ENCODE measurements around the gene SLC38A1. TPM values are rescaled to one million over a fixed set of nuclear protein-coding genes. Genes with fewer than 3 reads are reported as not detected.

The SLC38A1 gene
- total RNA-seq, 2 donors from 2014 or later, result 142 to 169 TPM

DNA sequence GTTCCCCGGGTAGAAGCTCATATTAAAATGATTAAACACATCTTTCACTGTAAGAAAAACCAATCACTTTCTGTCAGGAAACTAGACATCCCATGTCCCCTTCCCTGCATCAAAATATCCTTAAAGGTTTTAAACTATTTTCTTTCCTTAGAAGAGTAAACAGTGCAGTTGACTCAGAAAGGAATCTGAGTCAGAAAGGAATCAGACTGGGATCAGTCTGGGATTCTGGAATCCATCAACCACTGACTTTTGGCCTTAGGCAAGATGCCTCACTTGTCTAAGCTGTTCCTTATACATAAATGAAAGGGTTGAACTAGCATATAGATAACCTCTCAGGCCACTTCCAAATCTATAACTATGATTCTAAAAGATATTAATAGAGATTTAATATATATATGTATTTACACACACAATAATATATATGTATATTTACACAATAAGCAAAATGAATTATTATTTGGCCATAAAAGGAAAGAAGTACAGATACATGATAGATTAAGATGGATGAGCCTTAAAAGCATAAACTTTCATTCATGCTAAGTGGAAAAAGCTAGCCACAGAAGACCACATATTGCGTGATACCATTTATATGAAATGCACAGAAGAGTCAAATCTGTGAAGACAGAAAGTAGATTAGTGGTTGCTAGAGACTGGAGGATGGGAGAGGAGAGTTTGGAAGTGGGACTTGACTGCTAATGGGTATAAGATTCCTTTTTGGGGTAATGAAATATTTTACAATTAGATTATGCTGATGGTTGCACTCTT is 114.4 kb downstream of the SLC38A1 start:
- Mint-ChIP-seq H3K4me1 (ENCODE audit: low read depth in 2 of 2) (no peaks in the 10 kb centered on the region), H3K36me3 (peaks cover 6% of the 10 kb centered on the region), H3K4me3 (no peak overlapping the region), H3K27ac (no peak overlapping the region), H3K27me3 (peaks cover 8 to 12% of the 10 kb centered on the region in 2 donors), H3K9me3 (peaks cover 4% of the 10 kb centered on the region)
- DNase-seq (ENCODE audit: low spot score), result no peak
- no peak for ATAC-seq

DNA sequence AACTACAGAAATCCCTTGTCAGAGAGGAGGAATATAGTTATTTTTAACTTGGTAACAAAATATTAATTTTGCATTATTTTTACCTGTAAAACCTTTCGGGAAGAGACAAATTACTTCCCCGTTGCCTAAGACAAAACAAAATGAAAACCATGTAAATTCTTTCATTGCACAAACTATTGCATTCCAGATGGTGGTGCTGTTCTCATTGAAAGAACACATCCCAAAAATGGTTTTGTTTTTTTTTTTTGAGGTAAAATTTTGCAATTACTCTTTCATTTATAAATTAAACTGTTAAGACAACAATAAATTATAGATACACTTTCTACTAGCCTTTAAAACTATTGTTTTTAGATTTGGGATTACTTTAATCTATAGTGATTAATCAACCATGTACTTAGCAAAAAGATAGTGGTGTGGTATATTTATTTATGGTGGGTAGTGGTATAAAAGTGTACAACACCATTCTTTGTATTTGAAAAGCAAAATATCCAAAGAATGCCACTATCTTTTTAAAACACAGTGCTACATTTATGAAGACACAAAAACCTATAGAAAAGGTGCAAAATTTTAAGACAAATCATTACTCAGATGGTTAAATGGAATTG is 115.5 kb downstream of the SLC38A1 start:
- H3K4me3 Mint-ChIP-seq, result no peak overlapping the region
- no peak overlapping the region for H3K27ac Mint-ChIP-seq
- ATAC-seq (no peak), DNase-seq (ENCODE audit: low spot score) (no peak)
- peaks cover 14 to 18% of the 10 kb centered on the region in 2 donors for H3K27me3 Mint-ChIP-seq
- H3K36me3 Mint-ChIP-seq, result peaks cover 6% of the 10 kb centered on the region
- peaks cover 5 to 9% of the 10 kb centered on the region in 2 donors for H3K4me1 Mint-ChIP-seq (ENCODE audit: low read depth in 2 of 2)
- peaks cover 4% of the 10 kb centered on the region for H3K9me3 Mint-ChIP-seq

DNA sequence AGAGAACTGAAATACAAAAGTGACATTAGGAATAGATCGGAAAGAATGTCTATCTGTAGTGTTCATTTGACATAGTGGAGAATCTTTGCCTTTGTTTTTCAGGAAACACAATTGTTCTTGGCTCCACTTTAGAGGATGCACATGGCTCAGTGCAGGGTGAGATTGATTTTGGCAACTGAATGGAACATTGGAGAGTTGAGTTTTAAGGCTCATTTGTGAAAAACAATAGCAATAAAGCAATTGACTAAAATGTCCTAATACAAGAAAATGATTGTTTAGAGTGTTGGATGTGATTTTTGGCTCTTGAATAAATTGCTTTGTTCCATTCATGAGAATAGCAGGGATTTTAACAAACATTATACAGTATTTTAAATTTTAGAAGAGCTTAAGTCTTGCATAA is 116.4 kb downstream of the SLC38A1 start:
- no peak for ATAC-seq
- DNase-seq (ENCODE audit: low spot score), result no peak
- H3K4me3 Mint-ChIP-seq, result no peak overlapping the region
- peaks cover 6% of the 10 kb centered on the region for H3K36me3 Mint-ChIP-seq
- peaks cover 20 to 23% of the 10 kb centered on the region in 2 donors for H3K27me3 Mint-ChIP-seq
- H3K9me3 Mint-ChIP-seq, result peaks cover 4% of the 10 kb centered on the region
- H3K27ac Mint-ChIP-seq, result no peak overlapping the region
- H3K4me1 Mint-ChIP-seq (ENCODE audit: low read depth in 2 of 2), result peaks cover 5 to 11% of the 10 kb centered on the region in 2 donors

- DNase-seq (ENCODE audit: low spot score) (no peak), ATAC-seq (no peak)
- Mint-ChIP-seq H3K36me3 (no peaks in the 10 kb centered on the region), H3K27ac (no peak overlapping the region), H3K4me3 (no peak overlapping the region), H3K9me3 (no peaks in the 10 kb centered on the region), H3K27me3 (peaks cover 23% of the 10 kb centered on the region in 2 donors), H3K4me1 (ENCODE audit: low read depth in 2 of 2) (peaks cover 5 to 11% of the 10 kb centered on the region in 2 donors)
These were observed 118.1 kb downstream of the SLC38A1 start for GRCh38 chr12:46150735-46151134.

DNA sequence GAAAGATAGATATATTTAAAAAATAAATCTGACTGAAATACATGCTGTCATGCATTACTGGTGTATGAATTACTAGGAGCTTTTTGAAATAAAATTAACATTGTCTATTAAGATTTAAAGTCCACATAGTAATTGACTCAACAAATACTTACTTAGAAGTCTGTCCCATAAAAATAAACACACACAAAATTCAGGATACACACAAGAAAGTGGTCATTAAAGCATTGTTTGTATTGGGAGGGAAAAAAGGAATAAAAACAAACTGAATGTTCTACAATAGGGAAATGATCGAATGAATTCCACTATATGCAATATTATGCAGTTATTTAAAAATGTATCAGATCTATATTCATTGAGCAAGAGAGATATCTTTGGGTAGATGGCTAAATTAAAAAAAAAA is 118.9 kb downstream of the SLC38A1 start:
- no peak for ATAC-seq

DNA sequence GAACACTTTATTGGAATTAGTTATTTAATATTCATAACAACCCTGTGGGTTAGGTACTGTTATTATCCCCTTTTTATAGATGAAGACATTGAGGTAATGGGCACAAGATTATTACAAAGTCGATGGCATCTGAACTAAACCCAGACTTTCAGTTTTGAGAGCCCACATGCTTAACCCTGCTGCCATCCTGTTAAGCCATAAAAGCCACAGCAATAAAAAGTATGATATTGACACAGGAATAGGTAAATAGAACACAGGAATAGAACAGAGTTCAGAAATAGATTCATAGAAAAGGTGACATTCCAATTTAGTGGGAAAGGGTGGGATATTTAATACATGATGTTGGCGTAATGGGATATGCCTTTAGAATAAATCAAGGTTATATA is 119.8 kb downstream of the SLC38A1 start:
- H3K36me3 Mint-ChIP-seq, result no peaks in the 10 kb centered on the region
- ATAC-seq (no peak), DNase-seq (ENCODE audit: low spot score) (no peak)
- peak overlapping the region in 1 of 2 donors; percentile 14 for H3K27ac Mint-ChIP-seq
- peaks cover 23 to 25% of the 10 kb centered on the region in 2 donors for H3K27me3 Mint-ChIP-seq
- H3K4me1 Mint-ChIP-seq (ENCODE audit: low read depth in 2 of 2), result peaks cover 5 to 11% of the 10 kb centered on the region in 2 donors
- H3K4me3 Mint-ChIP-seq, result no peak overlapping the region
- H3K9me3 Mint-ChIP-seq, result no peaks in the 10 kb centered on the region

More for the DNA sequence above, 118.9 kb downstream of the SLC38A1 start:
- Mint-ChIP-seq H3K27ac (no peak overlapping the region), H3K36me3 (no peaks in the 10 kb centered on the region), H3K4me3 (no peak overlapping the region), H3K27me3 (peaks cover 23 to 25% of the 10 kb centered on the region in 2 donors), H3K4me1 (ENCODE audit: low read depth in 2 of 2) (peaks cover 5 to 11% of the 10 kb centered on the region in 2 donors), H3K9me3 (no peaks in the 10 kb centered on the region)
- DNase-seq (ENCODE audit: low spot score), result no peak

DNA sequence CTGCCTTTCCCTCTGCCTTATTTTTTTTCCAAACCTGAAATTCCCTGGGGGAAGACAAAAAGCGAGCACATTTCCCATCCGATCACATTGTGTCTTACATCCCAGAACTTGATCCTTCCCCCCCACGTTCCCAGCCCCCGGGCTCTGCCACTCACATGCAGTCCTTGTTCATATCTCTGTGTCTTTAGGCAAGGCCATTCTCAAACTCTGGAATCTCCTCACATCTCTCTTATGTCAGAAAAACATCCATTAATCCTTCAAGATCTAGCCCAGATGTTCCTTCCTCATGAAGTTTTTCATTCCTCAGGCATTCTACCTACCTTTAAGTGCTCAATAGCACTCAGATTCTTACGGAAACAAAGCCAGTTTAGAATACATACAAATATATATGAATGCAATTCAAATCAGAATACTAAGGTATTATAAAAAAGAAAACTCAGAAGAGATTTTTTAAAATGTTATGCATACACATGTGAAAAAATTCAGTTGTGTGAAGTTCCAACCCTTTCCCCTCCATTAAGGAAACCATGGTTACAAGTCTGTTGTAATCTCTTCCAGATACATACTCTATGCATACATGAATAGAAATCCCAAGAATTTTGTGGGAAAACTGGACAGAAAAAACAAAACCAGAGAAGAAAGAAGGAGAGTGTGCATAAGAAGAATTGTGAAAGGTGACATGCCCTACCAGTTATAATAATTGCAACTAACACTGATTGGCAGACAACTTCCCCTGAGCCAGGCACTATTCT is 120.3 kb downstream of the SLC38A1 start:
- Mint-ChIP-seq H3K4me1 (ENCODE audit: low read depth in 2 of 2) (peaks cover 5 to 11% of the 10 kb centered on the region in 2 donors), H3K36me3 (no peaks in the 10 kb centered on the region), H3K27ac (peak overlapping the region in 1 of 2 donors; percentile 14), H3K27me3 (peaks cover 23 to 25% of the 10 kb centered on the region in 2 donors), H3K9me3 (no peaks in the 10 kb centered on the region), H3K4me3 (no peak overlapping the region)
- DNase-seq (ENCODE audit: low spot score) (no peak), ATAC-seq (no peak)

GRCh38 chr12:46147144-46147543 is 121.7 kb downstream of the SLC38A1 start:
- H3K27ac Mint-ChIP-seq, result no peak overlapping the region
- peaks cover 5 to 11% of the 10 kb centered on the region in 2 donors for H3K4me1 Mint-ChIP-seq (ENCODE audit: low read depth in 2 of 2)
- no peak overlapping the region for H3K4me3 Mint-ChIP-seq
- peaks cover 28 to 29% of the 10 kb centered on the region in 2 donors for H3K27me3 Mint-ChIP-seq
- H3K36me3 Mint-ChIP-seq, result no peaks in the 10 kb centered on the region
- DNase-seq (ENCODE audit: low spot score) (no peak), ATAC-seq (no peak)
- no peaks in the 10 kb centered on the region for H3K9me3 Mint-ChIP-seq

DNA sequence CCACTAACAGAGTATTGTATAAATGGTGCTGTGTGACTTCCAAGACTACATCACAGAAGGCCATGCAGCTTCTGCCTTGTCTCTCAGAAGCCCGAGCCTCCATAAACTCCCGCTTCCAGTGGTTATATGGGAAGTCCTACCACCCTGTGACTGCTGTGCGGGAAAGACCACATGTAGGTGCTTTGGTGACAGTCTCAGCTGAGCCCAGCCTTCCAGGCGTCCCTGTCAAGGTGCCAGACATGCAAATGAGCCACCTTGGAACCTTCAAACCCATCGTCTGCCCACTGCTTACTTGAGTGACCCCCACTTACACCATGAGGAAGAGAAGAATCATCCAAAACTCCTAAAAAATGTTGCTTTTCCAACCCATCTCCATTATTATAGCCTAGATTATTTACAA is 123.0 kb downstream of the SLC38A1 start:
- Mint-ChIP-seq H3K27ac (no peak overlapping the region), H3K4me3 (no peak overlapping the region), H3K4me1 (ENCODE audit: low read depth in 2 of 2) (peaks cover 5 to 11% of the 10 kb centered on the region in 2 donors), H3K36me3 (no peaks in the 10 kb centered on the region), H3K27me3 (peaks cover 31 to 38% of the 10 kb centered on the region in 2 donors), H3K9me3 (no peaks in the 10 kb centered on the region)
- DNase-seq (ENCODE audit: low spot score) (no peak), ATAC-seq (no peak)

DNA sequence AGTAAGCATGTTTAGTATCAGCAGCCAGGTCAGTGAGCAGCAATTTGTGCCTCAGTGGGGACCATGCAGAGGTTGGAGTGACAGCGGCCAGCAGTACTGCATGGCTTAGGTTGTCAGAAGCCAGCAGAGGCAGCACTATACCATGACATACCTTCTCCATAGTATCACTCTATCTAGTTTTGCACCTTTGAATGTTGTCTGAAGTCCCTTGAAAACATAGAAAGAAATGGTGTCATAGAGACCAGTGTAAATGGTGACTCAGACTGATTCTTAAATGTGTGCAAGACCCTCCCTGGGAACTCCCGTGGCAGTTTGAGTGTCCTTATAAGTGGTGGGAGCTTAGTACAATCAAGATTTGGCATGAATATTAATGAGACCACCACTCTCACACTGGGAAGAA is 124.4 kb downstream of the SLC38A1 start:
- H3K27ac Mint-ChIP-seq, result no peak overlapping the region
- no peak for DNase-seq (ENCODE audit: low spot score)
- H3K9me3 Mint-ChIP-seq, result no peaks in the 10 kb centered on the region
- ATAC-seq, result no peak
- H3K27me3 Mint-ChIP-seq, result peaks cover 27 to 53% of the 10 kb centered on the region in 2 donors
- peaks cover 5 to 11% of the 10 kb centered on the region in 2 donors for H3K4me1 Mint-ChIP-seq (ENCODE audit: low read depth in 2 of 2)
- peaks cover 2% of the 10 kb centered on the region for H3K36me3 Mint-ChIP-seq
- no peak overlapping the region for H3K4me3 Mint-ChIP-seq

- H3K9me3 Mint-ChIP-seq, result no peaks in the 10 kb centered on the region
- H3K4me3 Mint-ChIP-seq, result no peak overlapping the region
- no peak for ATAC-seq
- no peak overlapping the region for H3K27ac Mint-ChIP-seq
- H3K36me3 Mint-ChIP-seq, result peaks cover 4% of the 10 kb centered on the region
- DNase-seq (ENCODE audit: low spot score), result no peak
- H3K4me1 Mint-ChIP-seq (ENCODE audit: low read depth in 2 of 2), result no peaks in the 10 kb centered on the region
- H3K27me3 Mint-ChIP-seq, result peaks cover 20 to 46% of the 10 kb centered on the region in 2 donors
These were observed 132.6 kb downstream of the SLC38A1 start for GRCh38 chr12:46136249-46136648.

DNA sequence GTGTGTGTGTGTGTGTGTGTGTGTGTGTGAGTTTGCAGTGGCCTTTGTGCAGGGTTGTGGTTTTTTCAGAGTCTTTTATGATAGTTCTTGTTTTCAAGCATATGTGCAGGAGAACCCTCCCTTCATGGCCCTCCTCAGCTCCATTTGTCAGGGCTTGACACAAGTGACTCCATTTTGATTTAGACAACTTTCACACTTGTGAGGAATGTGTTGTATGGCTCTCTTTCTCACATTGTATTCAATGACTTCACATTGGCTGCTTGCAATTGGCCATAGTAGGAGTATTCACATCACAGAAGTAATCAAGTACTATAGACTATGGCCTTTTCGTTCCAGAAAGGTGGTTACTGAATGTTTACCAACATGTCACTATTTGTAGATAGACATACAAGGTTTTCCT is 133.1 kb downstream of the SLC38A1 start:
- H3K4me1 Mint-ChIP-seq (ENCODE audit: low read depth in 2 of 2), result no peaks in the 10 kb centered on the region
- H3K4me3 Mint-ChIP-seq, result no peak overlapping the region
- H3K36me3 Mint-ChIP-seq, result peaks cover 4% of the 10 kb centered on the region
- H3K9me3 Mint-ChIP-seq, result no peaks in the 10 kb centered on the region
- ATAC-seq (no peak), DNase-seq (ENCODE audit: low spot score) (no peak)
- H3K27me3 Mint-ChIP-seq, result peaks cover 22 to 46% of the 10 kb centered on the region in 2 donors
- H3K27ac Mint-ChIP-seq, result no peak overlapping the region

GRCh38 chr12:46134852-46135251 is 134.0 kb downstream of the SLC38A1 start:
- Mint-ChIP-seq H3K4me3 (no peak overlapping the region), H3K4me1 (ENCODE audit: low read depth in 2 of 2) (no peaks in the 10 kb centered on the region), H3K27ac (no peak overlapping the region), H3K9me3 (no peaks in the 10 kb centered on the region), H3K27me3 (peaks cover 24 to 41% of the 10 kb centered on the region in 2 donors), H3K36me3 (peaks cover 4% of the 10 kb centered on the region)
- DNase-seq (ENCODE audit: low spot score), result no peak
- ATAC-seq, result no peak

Measured in natural killer cell treated with Interleukin-12 subunit alpha and Interleukin-12 subunit beta and Interleukin-15 and Interleukin-18, amount 100 ng/mL, for 72 hours (primary cell).